ENCODE measurements around the gene COA8.

GRCh38 chr14:103521438-103521950, 41.3 kb upstream of the COA8 start:
- TF ChIP-seq CTCF (IDR thresholded peaks at IDR 0.05) = no peak
- TF ChIP-seq POLR2A (IDR thresholded peaks at IDR 0.05) = no peak
